Kidney (tissue), 14 donors: Measurements from ENCODE around the gene MYCN. TPM values are rescaled to one million over a fixed set of nuclear protein-coding genes. Genes with fewer than 3 reads are reported as not detected.

ENCODE experiments used
- DNase-seq, 5 donors: peaks; one replicate each; pipeline ENCODE4 v3.0.0-alpha.2; 2013 to 2020
- FAIRE-seq: peaks from 2 replicates; lab custom pipeline; 2012; peaks lifted over from hg19 to GRCh38; lab: Jason Lieb, UNC
- H3K27ac ChIP-seq, 2 donors: one replicate each; pipeline ENCODE4 v1.7.0; 2013; ENCODE audit warnings: low read depth in 2 of 2, low read length in 2 of 2, inconsistent platforms in 1 of 2
- H3K27me3 ChIP-seq: one replicate; pipeline ENCODE4 v1.7.1; 2013; ENCODE audit warnings: low read length, inconsistent platforms; ENCODE audit not compliant: control insufficient read depth, insufficient read depth
- H3K36me3 ChIP-seq, 3 donors: one replicate each; pipeline versions ENCODE4 v1.7.0 to v1.7.1; 2013; ENCODE audit warnings: low read length in 3 of 3, control low read depth in 1 of 3, inconsistent platforms in 1 of 3; ENCODE audit not compliant: insufficient read depth in 3 of 3, control insufficient read depth in 2 of 3
- H3K4me1 ChIP-seq, 3 donors: one replicate each; pipeline versions ENCODE4 v1.7.0 to v1.7.1; 2013; ENCODE audit warnings: low read length in 3 of 3, inconsistent platforms in 1 of 3, low read depth in 1 of 3; ENCODE audit not compliant: control insufficient read depth in 2 of 3, insufficient read depth in 2 of 3
- H3K4me3 ChIP-seq, 3 donors: one replicate each; pipeline versions ENCODE4 v1.7.0 to v1.8.1; 2013; ENCODE audit warnings: low read length in 3 of 3, control low read depth in 1 of 3, inconsistent platforms in 1 of 3
- H3K9ac ChIP-seq, 3 donors: one replicate each; pipeline versions ENCODE4 v1.7.0 to v1.7.1; 2013; ENCODE audit warnings: low read length in 3 of 3, control low read depth in 1 of 3, inconsistent platforms in 1 of 3
- H3K9me3 ChIP-seq, 3 donors: one replicate each; pipeline versions ENCODE4 v1.7.0 to v1.7.1; 2013; ENCODE audit warnings: low read length in 3 of 3, control low read depth in 1 of 3, inconsistent platforms in 1 of 3; ENCODE audit not compliant: control insufficient read depth in 2 of 3, insufficient read depth in 1 of 3
- CTCF ChIP-seq: IDR thresholded peaks from 3 replicates; pipeline ENCODE4 v1.5.1; 2012; ENCODE audit warnings: mild to moderate bottlenecking, moderate library complexity, borderline replicate concordance; ENCODE audit not compliant: insufficient read depth; ENCODE audit errors: extremely low read depth
- intact Hi-C: fragments of 100-400 bp; cut with DNase I; formaldehyde crosslinking; loops from one replicate; pipeline ENCODE4 v1.11.1; 2022
- polyA plus RNA-seq: library from polyadenylated mRNA; stranded (reverse); fragments of 350-450 nt; fragmentation: Illumina TruSeq; extraction: RNeasy Lipid Tissue Mini Kit (QIAGEN cat#74804); gene quantifications from one replicate; pipeline ENCODE4 v1.2.3, GENCODE V29; 2014; ENCODE audit warnings: low read depth, low replicate concordance; ENCODE audit not compliant: insufficient read depth
- total RNA-seq: library from RNA; stranded (reverse); fragmentation: NEBNext Ultra II Directional; extraction: Animal tissue kit (Norgen Biotek cat#: 25700); gene quantifications from one replicate; pipeline ENCODE4 v1.2.1, GENCODE V29; 2021
- donor health status: control.
- donor health status: control.
- donor health status: control.
- donor health status: control.
- donor health status: control.
- donor health status: DM: yes; HTN: yes; CAD: no.
- donor health status: Normal renal cell carcinoma (clear cell type).

MYCN gene
- total and polyA plus RNA-seq, 2 donors from 2014 or later = 1.7 to 2.2 TPM

DNA sequence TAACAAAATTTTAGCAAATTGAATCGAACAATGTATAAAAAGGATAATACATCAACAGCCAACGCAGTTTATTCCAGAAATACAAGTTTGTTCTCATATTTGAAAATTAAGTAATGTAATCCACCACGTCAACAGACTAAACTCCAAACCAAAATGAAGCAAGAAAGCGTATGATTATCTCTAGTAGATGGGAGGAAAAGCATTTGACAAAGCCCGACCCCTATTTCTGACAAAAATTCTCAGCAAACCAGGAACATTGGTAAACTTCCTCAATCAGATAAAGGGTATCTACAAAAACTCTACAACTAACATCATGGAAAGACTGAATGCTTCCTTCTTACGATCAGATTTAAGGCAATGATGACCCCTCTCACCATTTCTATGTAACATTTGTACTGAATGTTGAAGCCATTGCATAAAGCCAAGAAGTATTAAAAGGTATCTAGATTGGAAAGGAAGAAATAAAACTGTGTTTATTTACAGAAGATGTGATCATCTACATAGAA, 34.3 kb upstream of the MYCN start:
- no peak for TF ChIP-seq CTCF
- DNase-seq (no peak), FAIRE-seq (no peak)
- H3K9me3 ChIP-seq = peaks cover 0 to 4% (median 0%) of the 10 kb centered on the region in 3 donors
- no peaks in the 10 kb centered on the region for H3K36me3 ChIP-seq
- no peak overlapping the region for H3K9ac ChIP-seq
- H3K27ac ChIP-seq = no peak overlapping the region
- no peaks in the 10 kb centered on the region for H3K4me1 ChIP-seq
- H3K4me3 ChIP-seq = no peak overlapping the region
- no peaks in the 10 kb centered on the region for H3K27me3 ChIP-seq
- intact Hi-C loops = no loop called here

- FAIRE-seq (no peak), DNase-seq (no peak)
- TF ChIP-seq CTCF = no peak
- Histone ChIP-seq H3K36me3 (no peaks in the 10 kb centered on the region), H3K9ac (no peak overlapping the region), H3K27ac (no peak overlapping the region), H3K4me3 (no peak overlapping the region), H3K27me3 (no peaks in the 10 kb centered on the region), H3K9me3 (no peaks in the 10 kb centered on the region), H3K4me1 (peaks cover 0 to 3% (median 0%) of the 10 kb centered on the region in 3 donors)
- intact Hi-C loops = no loop called here
These were observed 33.6 kb upstream of the MYCN start for GRCh38 chr2:15906778-15907177.

DNA sequence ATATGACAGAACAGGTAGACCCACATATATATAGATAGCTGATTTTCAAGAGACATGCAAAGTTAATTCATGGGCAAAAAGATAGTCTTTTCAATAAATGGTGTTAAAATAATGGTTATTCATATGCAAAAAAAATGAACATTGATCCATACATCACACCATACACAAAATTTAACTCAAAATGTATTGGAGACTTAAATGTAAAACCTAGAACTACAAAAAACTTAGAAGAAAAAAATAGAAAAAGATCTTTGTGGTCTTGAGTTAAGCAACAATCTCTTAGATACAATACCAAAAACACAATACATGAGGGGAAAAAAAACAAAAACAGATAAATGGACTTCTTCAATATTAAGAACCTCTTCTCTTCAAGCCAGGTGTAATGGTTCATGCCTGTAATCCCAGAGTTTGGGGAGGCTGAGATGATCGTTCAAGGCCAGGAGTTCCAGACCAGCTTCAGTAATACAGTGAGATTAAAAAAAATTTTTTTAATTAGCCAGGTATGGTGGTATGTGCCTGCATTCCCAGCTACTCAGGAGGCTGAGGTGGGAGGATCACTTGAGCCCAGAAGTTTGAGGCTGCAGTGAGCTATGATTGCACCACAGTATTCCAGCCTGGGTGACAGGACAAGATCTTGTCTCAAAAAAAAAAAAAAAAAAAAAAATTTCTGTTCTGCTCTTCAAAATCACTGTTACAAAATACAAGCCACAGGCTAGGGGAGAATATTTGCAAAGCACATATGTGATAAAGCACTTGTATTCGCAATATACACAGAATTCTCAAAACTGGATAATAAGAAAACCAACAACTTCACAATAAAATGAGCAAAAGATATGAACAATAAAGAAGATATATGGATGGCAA, 32.7 kb upstream of the MYCN start:
- no peaks in the 10 kb centered on the region for H3K36me3 ChIP-seq
- DNase-seq (no peak), FAIRE-seq (no peak)
- no peaks in the 10 kb centered on the region for H3K27me3 ChIP-seq
- no peak overlapping the region for H3K27ac ChIP-seq
- intact Hi-C loops = no loop called here
- no peak overlapping the region for H3K4me3 ChIP-seq
- no peak for TF ChIP-seq CTCF
- H3K9ac ChIP-seq = no peak overlapping the region
- no peaks in the 10 kb centered on the region for H3K9me3 ChIP-seq
- peaks cover 0 to 5% (median 0%) of the 10 kb centered on the region in 3 donors for H3K4me1 ChIP-seq
